Measurements from ENCODE around the gene SNTG2.
A peak's percentile ranks its signal among the peaks of the same experiment; 100 is the strongest.

The SNTG2 gene

GRCh38 chr2:1300284-1300683, 349.6 kb downstream of the SNTG2 start:
- no peak for DNase-seq

GRCh38 chr2:1301056-1301455, 350.4 kb downstream of the SNTG2 start:
- no peak for DNase-seq

- DNase-seq = peak; percentile 93
Measured at GRCh38 chr2:1305342-1306013, 354.8 kb downstream of the SNTG2 start.

GRCh38 chr2:1306014-1306686, 355.5 kb downstream of the SNTG2 start:
- peak; percentile 77 for DNase-seq

GRCh38 chr2:1306687-1307516, 356.3 kb downstream of the SNTG2 start:
- DNase-seq = no peak

- no peak for DNase-seq
Measured at GRCh38 chr2:1307670-1308069, 357.0 kb downstream of the SNTG2 start.

- DNase-seq = no peak
Measured at GRCh38 chr2:1308678-1309077, 358.0 kb downstream of the SNTG2 start.

- no peak for DNase-seq
Measured at GRCh38 chr2:1309507-1309906, 358.9 kb downstream of the SNTG2 start.

GRCh38 chr2:1310202-1310601, 359.6 kb downstream of the SNTG2 start:
- no peak for DNase-seq

GRCh38 chr2:1310866-1311265, 360.2 kb downstream of the SNTG2 start:
- no peak for DNase-seq

GRCh38 chr2:1313240-1313924, 362.7 kb downstream of the SNTG2 start:
- no peak for DNase-seq

- no peak for DNase-seq
Measured at GRCh38 chr2:1314254-1314653, 363.6 kb downstream of the SNTG2 start.

- DNase-seq = no peak
Measured at GRCh38 chr2:1318366-1319009, 367.8 kb downstream of the SNTG2 start.

- DNase-seq = no peak
Measured at GRCh38 chr2:1319393-1319792, 368.7 kb downstream of the SNTG2 start.

- DNase-seq = no peak
Measured at GRCh38 chr2:1321321-1321720, 370.7 kb downstream of the SNTG2 start.

- DNase-seq = no peak
Measured at GRCh38 chr2:1324884-1325283, 374.2 kb downstream of the SNTG2 start.

- DNase-seq = no peak
Measured at GRCh38 chr2:1328684-1329083, 378.0 kb downstream of the SNTG2 start.

- DNase-seq = no peak
Measured at GRCh38 chr2:1339388-1340140, 388.9 kb downstream of the SNTG2 start.

GRCh38 chr2:1340141-1340512, 389.5 kb downstream of the SNTG2 start:
- DNase-seq = no peak

GRCh38 chr2:1341404-1342120, 390.9 kb downstream of the SNTG2 start:
- DNase-seq = no peak

GRCh38 chr2:1348789-1349188, 398.1 kb downstream of the SNTG2 start:
- no peak for DNase-seq
